ENCODE measurements around the gene LGALS8. TPM values are rescaled to one million over a fixed set of nuclear protein-coding genes. Genes with fewer than 3 reads are reported as not detected.

The LGALS8 gene
- total RNA-seq, 2 donors from 2014 or later = 103 to 113 TPM

- DNase-seq (ENCODE audit: low spot score) = no peak
- Histone ChIP-seq H3K9me3 (no peaks in the 10 kb centered on the region), H3K27ac (no peak overlapping the region), H3K27me3 (no peaks in the 10 kb centered on the region), H3K36me3 (peaks cover 67% of the 10 kb centered on the region), H3K4me3 (no peak overlapping the region), H3K4me1 (no peaks in the 10 kb centered on the region)
- no peak for TF ChIP-seq CTCF (IDR thresholded peaks at IDR 0.05)
These were observed 34.3 kb downstream of the LGALS8 start for GRCh38 chr1:236558081-236558480.

- H3K36me3 ChIP-seq = peaks cover 64% of the 10 kb centered on the region
- H3K27ac ChIP-seq = no peak overlapping the region
- no peaks in the 10 kb centered on the region for H3K27me3 ChIP-seq
- H3K4me1 ChIP-seq = no peaks in the 10 kb centered on the region
- no peak for TF ChIP-seq CTCF (IDR thresholded peaks at IDR 0.05)
- no peak overlapping the region for H3K4me3 ChIP-seq
- no peaks in the 10 kb centered on the region for H3K9me3 ChIP-seq
- DNase-seq (ENCODE audit: low spot score) = no peak
These were observed 35.1 kb downstream of the LGALS8 start for GRCh38 chr1:236558846-236559245.

- TF ChIP-seq CTCF (IDR thresholded peaks at IDR 0.05) = no peak
- peaks cover 68% of the 10 kb centered on the region for H3K36me3 ChIP-seq
- no peak overlapping the region for H3K4me3 ChIP-seq
These were observed 36.5 kb downstream of the LGALS8 start for GRCh38 chr1:236560213-236560771.

GRCh38 chr1:236561976-236562375 is 38.2 kb downstream of the LGALS8 start:
- H3K4me1 ChIP-seq = no peaks in the 10 kb centered on the region
- no peaks in the 10 kb centered on the region for H3K9me3 ChIP-seq
- TF ChIP-seq CTCF (IDR thresholded peaks at IDR 0.05) = no peak

More at GRCh38 chr1:236560213-236560771, 36.5 kb downstream of the LGALS8 start:
- H3K27me3 ChIP-seq = no peaks in the 10 kb centered on the region
- DNase-seq (ENCODE audit: low spot score) = no peak
- no peak overlapping the region for H3K27ac ChIP-seq
- H3K4me1 ChIP-seq = no peaks in the 10 kb centered on the region
- H3K9me3 ChIP-seq = no peaks in the 10 kb centered on the region

GRCh38 chr1:236565530-236565929 is 41.7 kb downstream of the LGALS8 start:
- DNase-seq (ENCODE audit: low spot score) = no peak
- Histone ChIP-seq H3K9me3 (no peaks in the 10 kb centered on the region), H3K27me3 (no peaks in the 10 kb centered on the region), H3K4me3 (no peak overlapping the region), H3K4me1 (no peaks in the 10 kb centered on the region), H3K27ac (no peak overlapping the region), H3K36me3 (peaks cover 60% of the 10 kb centered on the region)
- TF ChIP-seq CTCF (IDR thresholded peaks at IDR 0.05) = no peak

More at GRCh38 chr1:236561976-236562375, 38.2 kb downstream of the LGALS8 start:
- H3K27ac ChIP-seq = no peak overlapping the region
- H3K4me3 ChIP-seq = no peak overlapping the region
- no peaks in the 10 kb centered on the region for H3K27me3 ChIP-seq
- peaks cover 68% of the 10 kb centered on the region for H3K36me3 ChIP-seq
- no peak for DNase-seq (ENCODE audit: low spot score)

GRCh38 chr1:236568285-236568894 is 44.6 kb downstream of the LGALS8 start:
- Histone ChIP-seq H3K9me3 (no peaks in the 10 kb centered on the region), H3K27me3 (no peaks in the 10 kb centered on the region), H3K4me1 (no peaks in the 10 kb centered on the region), H3K36me3 (peaks cover 76% of the 10 kb centered on the region), H3K27ac (no peak overlapping the region), H3K4me3 (no peak overlapping the region)
- DNase-seq (ENCODE audit: low spot score) = no peak
- no peak for TF ChIP-seq CTCF (IDR thresholded peaks at IDR 0.05)
